HepG2 (cell line): ENCODE data around the gene IGSF5. TPM values are rescaled to one million over a fixed set of nuclear protein-coding genes. Genes with fewer than 3 reads are reported as not detected.
"Not testable (repeated sequence)": the region's sequence is repeated elsewhere in the genome, so short reads cannot be mapped to it uniquely, and the experiment has no call there.

Source experiments
- ATAC-seq: fragments of 200-7000 bp; cut with Tn5 transposase; 3 replicates; pipeline ENCODE4 v1.9.1; 2020; ENCODE audit warnings: mild to moderate bottlenecking, moderate library complexity
- BruUV-seq: library from RNA; stranded (reverse); fragments of 400-500 nt; replicated peaks from 2 replicates; lab custom pipeline; 2021; lab: Mats Ljungman, UMichigan
- CTCF ChIA-PET: fragments of 300-600 bp; formaldehyde crosslinking; extraction: SDS; loops from one replicate; lab custom pipeline; 2021; ENCODE audit warnings: low total read pairs, inconsistent platforms, low intra/inter-chr PET ratio; lab: Yijun Ruan, JAX
- POLR2A ChIA-PET: fragments of 350-600 bp; sonication (Branson Sonifier 250); formaldehyde crosslinking; loops from one replicate; lab custom pipeline; 2020; ENCODE audit warnings: antibody characterized with exemption, inconsistent platforms; lab: Yijun Ruan, JAX
- DNase-seq: peaks from one replicate; pipeline ENCODE4 v3.0.0-alpha.2; 2015; ENCODE audit warnings: low spot score
- FAIRE-seq: peaks from 3 replicates; lab custom pipeline; 2011; peaks lifted over from hg19 to GRCh38; lab: Jason Lieb, UNC
- H2AFZ ChIP-seq: one replicate; pipeline ENCODE4 v1.6.1; 2011; ENCODE audit warnings: low read length, inconsistent platforms
- H3K27ac ChIP-seq: fragments of 300-600 bp; 3 replicates; pipeline ENCODE4 v1.8.0; 2011; ENCODE audit warnings: mixed run types, mild to moderate bottlenecking, mixed read lengths, low read length, inconsistent platforms; ENCODE audit not compliant: insufficient read depth; ENCODE audit errors: extremely low read length
- H3K27me3 ChIP-seq, 2 experiments: fragments of 200-600 bp in 1 of 2; 2 replicates in 1 of 2; 3 replicates in 1 of 2; pipeline versions ENCODE4 v1.6.0 to v1.8.0; 2011; ENCODE audit warnings: low read length in 2 of 2, mild to moderate bottlenecking in 2 of 2, moderate library complexity in 2 of 2, inconsistent platforms in 1 of 2; ENCODE audit not compliant: insufficient read depth in 2 of 2, control insufficient read depth in 1 of 2
- H3K36me3 ChIP-seq, 2 experiments: fragments of 200-600 bp in 1 of 2; replicated peaks in 1 of 2; 2 replicates in 1 of 2; 3 replicates in 1 of 2; pipeline versions ENCODE4 v1.5.1 to v1.8.0; 2011; ENCODE audit warnings: low read length in 2 of 2, inconsistent platforms in 1 of 2; ENCODE audit not compliant: insufficient read depth in 2 of 2, control insufficient read depth in 1 of 2
- H3K4me1 ChIP-seq: 2 replicates; pipeline ENCODE4 v1.5.1; 2012; ENCODE audit warnings: low read length, inconsistent platforms; ENCODE audit not compliant: insufficient read depth
- H3K4me2 ChIP-seq: 2 replicates; pipeline ENCODE4 v1.6.0; 2011; ENCODE audit warnings: low read depth, low read length, inconsistent platforms
- H3K4me3 ChIP-seq, 3 experiments: fragments of 200-600 bp in 1 of 3; sonication (generic), shearing (Covaris generic) in 1 of 3; replicated peaks in 1 of 3; 2 replicates each; pipeline ENCODE4 v1.5.1; 2011 to 2016; ENCODE audit warnings: low read length in 3 of 3, inconsistent platforms in 2 of 3, low read depth in 2 of 3, mild to moderate bottlenecking in 2 of 3, control low read depth in 1 of 3, mixed read lengths in 1 of 3; ENCODE audit not compliant: insufficient read depth in 1 of 3
- H3K79me2 ChIP-seq: one replicate; pipeline ENCODE4 v1.6.1; 2011; ENCODE audit warnings: low read length, inconsistent platforms; ENCODE audit not compliant: insufficient read depth
- H3K9ac ChIP-seq: 2 replicates; pipeline ENCODE4 v1.6.0; 2011; ENCODE audit warnings: mild to moderate bottlenecking, low read depth, low read length, inconsistent platforms; ENCODE audit not compliant: insufficient read depth
- H3K9me3 ChIP-seq: 2 replicates; pipeline ENCODE4 v1.5.1; 2012; ENCODE audit warnings: mild to moderate bottlenecking, low read length
- H4K20me1 ChIP-seq: 2 replicates; pipeline ENCODE4 v1.6.0; 2011; ENCODE audit warnings: inconsistent platforms, mild to moderate bottlenecking, low read length, moderate library complexity; ENCODE audit not compliant: insufficient read depth
- THYN1 ChIP-seq: sonication (generic); formaldehyde crosslinking; IDR thresholded peaks from 2 replicates; pipeline ENCODE4 v1.8.1; 2023; ENCODE audit warnings: low read depth, mild to moderate bottlenecking, moderate library complexity, missing genetic modification reagents, borderline replicate concordance
- WGBS: methylation state at CpG from one replicate; pipeline ENCODE4 v1.1.6; 2017; ENCODE audit warnings: low lambda C conversion rate; 5-methylcytosine and 5-hydroxymethylcytosine counted together
- in situ Hi-C: cut with HindIII; loops from 2 replicates; pipeline ENCODE4 v1.10.0; 2017; ENCODE audit warnings: low pct_unique_long_range_greater_than_20kb; ENCODE audit not compliant: extremely low pct_ligation_motif_present
- intact Hi-C: fragments of 100-400 bp; cut with micrococcal nuclease; formaldehyde crosslinking; loops from one replicate; pipeline ENCODE4 v1.10.0; 2022; ENCODE audit not compliant: unreplicated experiment
- polyA plus RNA-seq, 8 experiments: library from polyadenylated mRNA; depleted of rRNA in 3 of 8; stranded (reverse) in 7 of 8; unstranded in 1 of 8; fragments of >200 nt; fragmentation: Illumina TruSeq in 4 of 8; extraction: Trizol in 4 of 8; gene quantifications; 2 replicates each; pipeline versions ENCODE4 v1.2.1 to v1.2.3, GENCODE V29; 2011 to 2016; ENCODE audit warnings: low read depth in 4 of 8, missing spikeins in 1 of 8, mixed read lengths in 1 of 8; ENCODE audit not compliant: insufficient read depth in 1 of 8
- total RNA-seq, 5 experiments: library from RNA; depleted of rRNA; stranded (reverse); fragments of >200 nt; fragmentation: Illumina TruSeq; extraction: Trizol; gene quantifications; 2 replicates each; pipeline ENCODE4 v1.2.3, GENCODE V29; 2016; ENCODE audit warnings: low read depth in 1 of 5

Gene IGSF5
- total and polyA plus RNA-seq, 2 of the 13 experiments (the other 11 are each of a cell fraction or from before 2014, with no cell fraction given): not detected

- H2AFZ ChIP-seq, H3K4me1 ChIP-seq, H3K79me2 ChIP-seq, FAIRE-seq, H3K27ac ChIP-seq, BruUV-seq, H3K36me3 ChIP-seq, H3K4me2 ChIP-seq, intact Hi-C loops, CTCF ChIA-PET, H3K27me3 ChIP-seq, POLR2A ChIA-PET, H4K20me1 ChIP-seq, ATAC-seq, DNase-seq, H3K9ac ChIP-seq, in situ Hi-C loops, H3K9me3 ChIP-seq, H3K4me3 ChIP-seq: not testable (repeated sequence)
- 14% methylated on average over 4 of the region's 4 CpGs for WGBS
Measured at GRCh38 chr21:39742561-39742960, 2.4 kb upstream of the IGSF5 start.

- H2AFZ ChIP-seq, in situ Hi-C loops, ATAC-seq, H3K4me3 ChIP-seq, H3K36me3 ChIP-seq, H3K27me3 ChIP-seq, H3K9ac ChIP-seq, BruUV-seq, CTCF ChIA-PET, FAIRE-seq, DNase-seq, H3K4me2 ChIP-seq, H3K79me2 ChIP-seq, intact Hi-C loops, H3K4me1 ChIP-seq, POLR2A ChIA-PET, H3K27ac ChIP-seq, H4K20me1 ChIP-seq, H3K9me3 ChIP-seq: not testable (repeated sequence)
- 34% methylated on average over 7 of the region's 8 CpGs for WGBS
Measured at GRCh38 chr21:39745332-39745731, 349 bp downstream of the IGSF5 start.

GRCh38 chr21:39750670-39751069, 5.7 kb downstream of the IGSF5 start:
- intact Hi-C loops: no loop called here
- DNase-seq (no peak), ATAC-seq (no peak), FAIRE-seq (no peak)
- no peaks in the 10 kb centered on the region for H4K20me1 ChIP-seq
- H3K4me2 ChIP-seq: no peak overlapping the region
- H3K27me3 ChIP-seq: peaks cover 0 to 8% of the 10 kb centered on the region in 2 experiments; a peak in 2 of 5 replicates
- no peaks in the 10 kb centered on the region for H3K4me1 ChIP-seq
- H3K4me3 ChIP-seq: no peak overlapping the region
- H3K79me2 ChIP-seq: no peaks in the 10 kb centered on the region
- WGBS: 12% methylated on average over 8 of the region's 8 CpGs
- in situ Hi-C loops: no loop called here
- H3K36me3 ChIP-seq: no peaks in the 10 kb centered on the region
- POLR2A ChIA-PET: no interaction called here
- H2AFZ ChIP-seq: no peak overlapping the region
- H3K9me3 ChIP-seq: peaks cover 8% of the 10 kb centered on the region
- H3K27ac ChIP-seq: no peak overlapping the region
- H3K9ac ChIP-seq: no peak overlapping the region
- no TSS peak for BruUV-seq
- CTCF ChIA-PET: no interaction called here
- no peak for TF ChIP-seq THYN1 (CRISPR knock-in tag)
